NCI-H1105 treated with DMSO at 0.1 percent for 48 hours (cell line): ENCODE measurements around the gene B3GNT9.
A peak's percentile ranks its signal among the peaks of the same experiment; 100 is the strongest.
"Not testable (repeated sequence)": the region's sequence is repeated elsewhere in the genome, so short reads cannot be mapped to it uniquely, and the experiment has no call there.

ENCODE experiments used
- DNase-seq: peaks from one replicate; lab custom pipeline; 2025; lab: John Stamatoyannopoulos, UW

B3GNT9 gene

DNA sequence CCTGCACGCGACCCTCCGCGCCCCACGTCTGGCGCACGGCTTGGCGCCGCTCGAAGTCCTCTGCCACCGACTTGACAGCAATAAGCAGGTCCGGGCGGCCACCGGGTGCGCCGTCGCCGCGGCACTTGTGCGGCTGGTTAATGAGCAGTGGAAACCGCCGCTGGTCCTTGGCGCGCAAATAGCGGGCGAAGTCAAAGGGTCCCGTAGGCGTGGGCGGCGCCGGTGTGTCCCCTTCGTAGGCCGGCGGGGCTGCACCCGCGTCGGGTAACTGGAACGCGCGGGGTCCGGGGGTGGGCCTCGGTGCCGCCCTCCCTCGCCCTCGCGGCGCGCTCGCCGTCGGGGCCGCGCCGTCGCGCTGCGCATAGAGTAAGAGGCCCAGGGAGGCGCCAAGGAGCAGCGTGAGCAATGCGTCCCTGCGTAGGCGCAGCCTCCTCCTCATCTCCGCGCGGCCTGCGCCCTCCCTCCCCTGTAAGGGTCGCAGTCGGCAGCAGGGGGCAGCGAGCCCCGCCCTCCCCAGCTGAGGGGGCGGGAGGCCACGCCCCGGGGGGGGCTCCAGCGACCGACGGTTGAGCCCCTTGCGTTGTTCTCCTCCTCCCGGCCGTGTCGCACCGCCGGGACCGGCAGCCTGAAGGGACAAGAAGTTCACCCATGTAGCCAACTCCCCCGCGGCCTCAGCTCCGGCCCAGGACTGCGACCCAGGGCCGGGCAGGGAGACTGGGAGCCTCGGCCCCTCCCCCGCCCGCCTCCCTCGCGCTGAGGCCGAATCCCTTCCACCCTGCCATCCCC lies 558 bp downstream of the B3GNT9 start:
- DNase-seq: peak; percentile 7

DNA sequence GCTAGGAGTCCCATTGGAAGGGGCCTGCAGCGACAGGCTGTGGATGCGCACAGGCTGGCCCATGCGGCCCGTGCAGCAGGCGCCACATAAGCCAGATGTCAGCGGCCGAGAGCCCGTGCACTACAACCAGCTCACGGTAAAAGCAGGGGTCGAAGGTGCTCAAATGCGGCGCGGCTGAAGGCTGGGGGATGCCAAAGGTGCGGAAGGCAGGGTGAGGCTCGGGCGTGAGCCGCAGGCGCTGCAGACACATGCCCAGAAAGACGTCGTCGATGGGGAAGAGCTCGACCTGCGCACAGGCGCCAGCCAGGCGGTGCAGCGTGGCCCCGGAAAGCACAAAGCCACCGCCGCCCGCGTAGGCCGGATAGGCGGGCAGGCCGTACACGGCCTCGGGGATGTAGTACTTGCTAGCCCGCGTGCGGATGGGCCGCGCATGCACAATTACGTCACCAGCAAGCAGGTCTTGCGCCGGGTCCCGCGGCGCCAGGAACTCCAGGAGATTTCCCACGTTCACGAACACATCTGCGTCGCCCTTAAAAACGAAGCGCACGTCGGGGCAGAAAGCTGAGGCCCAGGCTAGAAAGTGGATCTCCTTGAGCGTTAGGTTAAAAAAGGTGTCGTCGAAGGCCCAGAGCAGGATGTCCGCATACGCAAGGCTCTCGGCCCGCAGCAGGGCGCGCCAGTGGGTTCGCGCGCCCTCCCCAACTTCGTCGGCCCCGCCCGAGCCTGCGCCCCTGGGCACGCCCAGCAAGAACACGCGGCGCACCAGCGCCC lies 1.3 kb downstream of the B3GNT9 start:
- DNase-seq: no peak

DNA sequence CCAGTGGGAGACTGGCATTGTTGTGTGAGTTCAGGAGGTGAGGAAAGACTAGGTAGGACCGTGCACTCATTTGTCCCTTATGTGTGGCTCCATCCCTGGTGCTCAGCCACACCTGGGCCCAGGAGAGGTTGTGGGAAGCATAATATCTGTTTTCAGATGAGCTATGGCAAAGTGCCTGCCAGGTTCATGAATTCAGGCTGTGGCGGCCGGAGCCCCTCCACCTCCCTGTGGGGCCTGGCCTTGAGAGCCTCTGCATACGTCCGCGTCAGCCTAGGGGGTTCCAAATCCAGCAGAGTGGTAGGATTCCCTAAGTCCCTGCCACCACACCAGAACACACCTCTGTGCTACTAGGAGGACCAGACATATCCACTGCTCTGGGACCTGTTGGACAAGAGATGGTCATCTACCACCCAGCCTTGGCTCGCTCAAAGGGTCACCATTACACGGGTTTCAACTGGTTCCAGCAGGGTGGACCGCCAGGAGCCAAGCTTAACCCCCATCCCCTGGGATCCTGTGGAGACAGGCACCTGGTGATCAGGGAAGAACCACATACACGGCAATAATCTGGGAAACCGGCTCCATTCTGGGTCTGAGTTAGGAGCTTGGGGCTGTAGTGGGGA lies 2.0 kb downstream of the B3GNT9 start:
- no peak for DNase-seq

DNA sequence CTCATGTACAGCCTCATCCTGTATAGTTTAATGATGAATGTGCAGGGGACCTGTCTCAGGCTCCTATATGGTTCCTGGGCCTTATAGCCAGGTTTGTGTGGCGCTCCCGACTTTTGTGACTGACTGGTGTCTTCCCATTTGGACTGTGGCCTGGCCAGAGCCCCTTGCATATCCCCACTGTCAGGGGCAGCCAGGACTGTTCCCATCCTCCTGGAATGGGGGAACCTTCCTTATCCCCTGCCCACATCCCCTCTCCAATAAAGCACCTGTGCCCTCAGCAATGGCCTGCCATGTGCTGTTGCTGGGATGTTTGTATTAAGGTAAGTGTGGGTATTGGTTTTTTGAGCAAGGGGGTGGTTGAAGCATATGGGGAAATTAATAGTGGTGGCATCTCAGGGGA lies 2.6 kb downstream of the B3GNT9 start:
- no peak for DNase-seq

DNA sequence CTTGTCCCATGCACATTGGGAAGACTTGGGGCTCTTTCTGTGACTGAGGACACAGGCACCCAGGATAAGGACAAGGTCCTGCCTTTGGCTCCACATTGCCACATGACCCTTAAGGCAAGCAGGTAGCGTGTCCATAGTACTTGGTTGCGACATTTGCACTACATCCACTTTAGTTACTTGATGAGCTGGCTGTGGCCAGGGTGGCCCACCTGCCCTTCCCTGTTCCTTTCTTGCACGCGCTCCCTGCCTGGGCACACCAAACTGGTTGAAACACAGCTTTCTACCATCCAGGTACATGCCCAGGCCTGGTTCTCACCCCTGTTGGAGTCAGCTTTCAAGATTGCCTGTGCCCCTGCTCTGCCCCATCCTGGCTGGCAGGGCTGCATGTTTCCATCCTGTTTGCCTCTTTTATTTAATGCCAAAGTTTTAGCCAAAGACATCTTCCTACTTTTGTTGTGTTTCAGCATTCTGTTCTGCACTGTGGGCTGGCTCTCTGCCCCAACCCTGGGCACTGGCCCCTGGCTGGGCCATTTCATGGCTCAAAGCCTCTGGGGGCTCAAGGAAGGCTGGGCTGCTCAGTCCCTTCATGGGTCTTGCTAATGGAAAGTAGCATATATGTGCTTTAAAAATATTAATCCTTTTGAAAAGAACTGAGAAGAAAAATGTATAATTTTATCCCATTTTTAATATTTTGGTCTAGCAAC lies 3.2 kb downstream of the B3GNT9 start:
- DNase-seq: no peak

DNA sequence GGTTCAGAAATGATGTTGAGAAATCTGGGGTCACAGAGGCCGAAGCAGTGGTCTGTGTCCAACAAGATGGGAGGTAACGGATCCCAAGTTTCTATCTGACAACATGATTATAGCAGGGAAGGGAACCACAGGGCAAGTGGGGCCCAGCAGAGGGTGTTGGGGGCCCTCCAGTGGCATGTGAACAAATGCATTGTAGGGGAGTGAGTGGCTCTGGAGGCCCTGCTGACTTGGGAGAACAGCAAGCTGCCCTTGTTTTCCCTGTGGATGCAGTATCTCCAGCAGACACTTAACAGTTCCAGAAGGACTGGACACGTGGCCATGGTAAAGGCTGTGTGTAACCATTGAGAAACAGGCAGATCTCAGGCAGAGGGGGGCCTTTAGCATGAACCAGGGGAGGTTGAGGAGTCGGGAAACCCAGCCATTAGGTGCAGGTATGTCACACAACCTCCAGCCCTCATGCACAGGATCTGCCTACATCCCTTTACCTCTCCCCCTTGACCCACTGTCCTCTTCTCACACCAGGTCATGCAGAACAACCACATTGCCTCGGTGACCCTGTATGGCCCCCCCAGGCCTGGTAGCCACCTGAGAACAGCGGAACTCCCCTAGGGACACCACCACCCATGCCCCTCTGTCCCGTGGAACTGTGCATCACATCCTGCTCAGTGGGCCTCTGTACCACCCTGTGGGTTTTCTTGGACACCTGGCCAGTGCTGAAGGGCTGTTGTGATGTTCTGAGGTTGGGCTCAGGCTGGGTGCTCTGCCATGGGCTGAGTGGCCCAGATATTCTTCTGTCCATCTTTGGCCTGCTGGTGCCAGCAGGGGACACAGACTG lies 4.1 kb downstream of the B3GNT9 start:
- DNase-seq: no peak

DNA sequence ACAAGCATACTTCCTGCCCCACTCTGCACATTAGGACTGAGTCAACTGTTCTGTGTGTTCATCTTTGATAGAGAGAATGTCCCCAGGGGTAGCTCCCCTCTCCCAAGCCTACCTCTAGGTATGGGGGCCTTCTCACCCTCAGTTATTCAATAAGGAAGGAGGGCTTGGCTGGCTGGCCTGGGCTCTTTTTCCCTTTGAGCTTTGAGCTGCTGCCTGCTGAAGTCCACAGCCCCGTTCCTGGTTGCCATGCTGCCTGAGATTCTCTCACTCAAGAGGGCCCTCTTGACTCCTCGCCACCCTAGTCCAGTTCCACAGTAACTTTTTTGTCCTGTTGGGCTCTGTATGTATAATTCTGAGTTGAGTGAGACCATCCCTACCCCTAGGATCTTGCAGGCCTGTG lies 5.1 kb downstream of the B3GNT9 start:
- DNase-seq: no peak

DNA sequence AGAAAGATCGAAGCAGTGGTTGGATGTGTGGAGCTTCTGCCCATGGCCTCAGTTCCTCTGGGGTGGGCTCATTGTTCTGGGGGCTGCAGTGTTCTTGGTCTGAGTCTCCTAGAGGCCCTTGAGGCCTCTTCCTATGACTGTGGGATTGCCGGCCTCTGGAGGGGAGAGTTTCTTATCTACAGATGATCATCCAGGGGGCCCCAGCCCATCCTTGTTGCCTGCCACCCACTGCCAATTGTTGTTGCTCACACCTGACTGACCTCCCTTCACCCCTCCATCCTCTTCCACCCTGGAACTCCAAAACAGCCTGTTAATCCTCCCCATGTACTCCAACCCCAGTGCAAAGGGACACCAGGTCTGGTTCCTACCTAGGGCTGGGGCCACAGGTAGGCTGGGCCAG lies 5.9 kb downstream of the B3GNT9 start:
- DNase-seq: no peak

DNA sequence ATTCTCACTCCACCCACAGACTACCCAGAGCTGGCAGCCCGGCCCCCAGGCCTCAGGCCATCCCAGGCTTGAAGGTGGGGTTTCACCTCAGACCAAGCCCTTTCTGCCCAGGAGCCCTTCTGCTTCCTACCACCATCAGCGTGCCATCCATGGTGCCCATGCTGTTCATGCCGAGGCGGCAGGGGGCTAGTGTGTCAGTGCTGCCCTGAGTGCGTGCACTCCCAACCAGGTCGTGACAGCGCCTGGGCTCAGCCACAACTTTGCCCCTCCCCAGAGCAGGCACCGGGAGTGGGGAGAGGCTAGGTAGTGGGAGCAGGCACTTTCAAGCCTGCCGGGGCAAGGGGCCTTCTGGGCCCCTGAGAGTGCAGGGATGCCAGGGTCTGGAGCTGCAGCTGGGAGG lies 8.5 kb downstream of the B3GNT9 start:
- no peak for DNase-seq

DNA sequence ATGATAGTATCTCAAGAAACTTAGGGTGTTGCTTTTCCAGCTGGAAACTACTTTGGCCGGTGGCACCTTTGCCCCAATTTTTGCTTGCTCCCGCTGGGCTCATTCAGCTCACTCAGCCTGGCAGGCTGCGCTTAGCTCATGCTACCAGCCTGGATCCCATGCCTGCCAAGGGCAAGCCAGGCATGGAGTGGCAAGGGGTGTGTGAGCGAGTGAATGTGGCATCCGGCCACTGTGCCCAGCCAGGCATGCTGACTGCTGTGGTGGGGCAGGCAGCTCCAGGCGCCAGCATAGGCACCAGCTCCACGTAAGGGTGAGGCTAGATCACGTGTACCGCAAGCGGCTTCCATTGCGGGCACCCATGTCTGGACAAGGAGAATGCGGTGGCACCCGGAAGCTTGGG lies 9.4 kb downstream of the B3GNT9 start:
- DNase-seq: no peak

DNA sequence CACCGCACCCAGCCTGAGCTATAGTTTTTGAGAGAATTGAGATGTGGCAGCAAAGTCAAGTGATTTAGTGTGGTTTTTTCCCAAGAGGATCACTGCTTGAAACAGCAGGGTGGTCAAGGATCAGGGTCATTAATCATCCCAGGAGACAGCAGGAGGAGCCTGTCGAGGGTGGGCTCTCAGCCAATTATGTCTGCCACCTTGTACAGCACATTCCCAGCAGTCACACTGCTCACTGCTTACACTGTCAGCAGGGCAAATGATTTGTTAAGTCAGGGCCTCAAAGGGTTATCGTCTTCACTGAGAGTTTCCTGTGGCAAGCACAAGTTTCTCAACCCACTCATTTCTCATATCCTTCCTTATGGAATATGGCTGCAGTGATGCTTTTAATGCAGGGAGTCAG lies 13.2 kb downstream of the B3GNT9 start:
- DNase-seq: peak; percentile 2

DNA sequence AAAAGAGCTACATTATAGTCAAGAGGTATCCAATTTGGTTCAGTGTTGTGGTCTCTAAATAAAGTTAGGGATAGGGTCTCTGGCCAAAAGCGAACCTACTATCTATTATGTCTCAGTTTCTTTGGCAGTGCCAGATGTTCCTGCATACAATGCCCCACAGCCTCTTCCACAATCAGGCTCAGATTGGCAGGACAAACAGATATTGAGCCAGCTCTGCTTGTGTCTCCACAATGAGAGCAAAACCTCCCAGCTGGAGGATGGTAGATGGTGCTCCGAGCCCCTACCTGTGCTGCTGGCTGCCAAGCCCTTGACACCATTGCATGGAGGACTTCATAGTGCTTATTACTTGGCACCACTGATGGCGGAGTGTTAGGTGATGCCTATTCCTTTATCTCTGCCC lies 21.4 kb downstream of the B3GNT9 start:
- no peak for DNase-seq

DNA sequence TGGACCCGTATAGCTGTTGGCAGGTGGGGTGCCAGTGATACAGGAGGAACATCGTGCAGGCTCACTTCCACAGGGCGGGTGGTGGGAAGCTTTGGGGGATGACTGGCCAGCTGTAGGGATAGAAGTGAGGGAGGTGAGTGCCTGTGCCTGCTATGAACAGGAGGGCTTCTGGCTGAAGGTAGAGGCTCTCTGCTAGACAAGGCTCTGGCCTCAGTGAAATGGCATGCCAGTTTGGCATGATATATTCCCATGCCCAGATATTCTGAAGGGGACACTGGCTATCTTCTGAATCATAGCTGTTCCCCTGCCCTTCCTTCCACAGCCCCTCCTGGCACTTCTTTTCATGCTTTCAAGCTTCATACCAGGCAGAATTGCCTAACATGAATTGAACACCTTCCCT lies 21.9 kb downstream of the B3GNT9 start:
- no peak for DNase-seq

DNA sequence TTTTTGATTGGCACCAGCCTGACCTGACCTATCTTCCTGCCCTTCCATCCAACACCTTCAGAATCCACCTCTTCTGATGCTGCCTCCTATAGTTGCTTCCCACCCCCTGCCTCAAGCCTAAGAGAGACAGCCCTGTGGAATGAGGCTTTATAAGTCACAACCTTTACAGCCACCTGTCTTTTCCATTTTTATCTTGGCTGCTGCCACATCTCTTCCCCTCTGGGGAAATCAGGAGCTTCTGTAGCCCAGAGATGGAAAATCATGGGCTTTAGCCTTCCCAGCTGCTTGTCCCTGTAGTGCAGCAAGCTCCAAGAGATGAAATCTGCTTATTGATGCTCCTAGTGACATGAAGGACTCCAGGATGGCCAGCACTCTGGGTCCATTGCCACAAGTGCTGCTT lies 22.4 kb downstream of the B3GNT9 start:
- DNase-seq: no peak

DNA sequence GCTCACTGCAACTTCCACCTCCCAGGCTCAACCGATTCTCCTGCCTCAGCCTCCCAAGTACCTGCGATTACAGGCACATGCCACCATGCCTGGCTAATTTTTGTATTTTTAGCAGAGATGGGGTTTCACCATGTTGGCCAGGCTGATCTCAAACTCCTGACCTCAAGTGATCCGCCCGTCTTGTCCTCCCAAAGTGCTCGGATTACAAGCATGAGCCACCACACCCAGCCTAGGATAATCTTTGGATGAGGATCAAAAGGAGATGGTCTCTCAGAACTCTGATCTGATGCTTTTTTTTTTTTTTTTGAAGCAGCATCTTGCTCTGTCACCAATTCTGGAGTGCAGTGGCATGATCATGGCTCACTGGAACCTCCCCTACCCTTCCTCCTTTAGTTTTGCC lies 28.0 kb downstream of the B3GNT9 start:
- DNase-seq: not testable (repeated sequence)

DNA sequence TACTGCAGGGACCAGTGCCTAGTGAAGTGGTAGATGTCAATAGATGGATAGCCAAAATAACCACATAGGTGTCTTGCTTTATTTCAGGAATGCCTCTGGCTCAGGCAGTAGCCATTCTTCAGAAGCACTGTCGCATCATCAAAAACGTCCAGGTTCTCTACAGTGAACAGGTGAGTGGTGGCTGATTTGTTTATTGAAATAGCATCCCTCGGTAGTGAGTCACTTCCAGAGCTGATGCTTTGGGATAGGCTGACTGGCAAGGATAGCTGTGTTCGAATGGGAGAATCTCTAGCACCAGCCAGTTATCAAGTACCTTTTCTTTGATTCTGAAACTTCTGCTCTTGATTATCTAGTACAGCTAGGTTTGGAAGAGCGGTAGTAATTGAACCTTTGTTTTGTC lies 30.8 kb downstream of the B3GNT9 start:
- DNase-seq: no peak

DNA sequence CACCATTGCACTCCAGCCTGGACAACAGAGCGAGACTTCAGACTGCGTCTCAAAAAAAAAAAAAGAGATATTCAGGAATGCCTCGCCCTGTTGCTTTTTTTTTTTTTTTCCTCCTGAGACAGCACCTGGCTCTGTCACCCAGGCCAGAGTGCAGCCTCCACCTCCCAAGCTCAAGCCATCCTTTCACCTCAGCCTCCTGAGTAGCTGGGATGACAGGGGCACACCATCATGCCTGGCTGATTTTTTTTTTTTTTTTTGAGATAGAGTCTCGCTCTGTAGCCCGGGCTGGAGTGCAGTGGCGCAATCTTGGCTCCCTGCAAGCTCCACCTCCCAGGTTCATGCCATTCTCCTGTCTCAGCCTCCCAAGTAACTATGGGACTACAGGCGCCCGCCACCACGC lies 33.1 kb downstream of the B3GNT9 start:
- no peak for DNase-seq

DNA sequence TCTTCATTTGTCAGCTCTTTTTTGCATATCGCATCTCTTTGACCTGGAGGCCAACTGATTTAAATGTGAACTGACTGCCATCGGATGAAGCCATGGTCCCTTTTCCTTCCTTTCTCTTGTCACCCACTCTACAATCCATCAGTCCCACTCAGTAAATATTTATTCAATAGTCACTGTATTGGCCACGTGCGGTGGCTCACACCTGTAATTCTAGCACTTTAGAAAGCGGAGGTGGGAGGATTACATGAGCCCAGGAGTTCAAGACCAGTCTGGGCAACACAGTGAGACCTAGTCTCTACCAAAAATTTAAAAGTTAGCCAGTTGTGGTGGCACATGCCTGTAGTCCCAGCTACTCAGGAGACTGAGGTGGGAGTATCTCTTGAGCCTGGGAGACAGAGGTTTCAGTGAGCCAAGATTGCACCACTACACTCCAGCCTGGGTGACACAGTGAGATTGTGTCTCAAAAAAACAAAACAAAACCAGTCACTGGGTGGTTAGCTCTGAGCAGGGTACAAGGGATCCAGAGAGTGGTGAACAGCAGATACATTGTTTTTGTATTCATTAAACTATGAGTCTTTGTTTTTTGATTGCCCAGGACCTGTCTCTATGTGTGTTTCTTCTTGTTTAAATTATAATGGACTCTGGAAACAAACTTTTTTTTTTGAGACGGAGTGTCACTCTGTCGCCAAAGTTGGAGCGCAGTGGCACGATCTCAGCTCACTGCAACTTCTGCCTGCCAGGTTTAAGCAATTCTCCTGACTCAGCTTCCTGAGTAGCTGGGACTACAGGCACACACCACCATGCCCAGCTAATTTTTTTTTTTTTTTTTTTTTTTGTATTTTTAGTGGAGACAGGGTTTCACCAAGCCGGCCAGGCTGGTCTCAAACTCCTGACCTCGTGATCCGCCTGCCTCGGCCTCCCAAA lies 34.1 kb downstream of the B3GNT9 start:
- no peak for DNase-seq

DNA sequence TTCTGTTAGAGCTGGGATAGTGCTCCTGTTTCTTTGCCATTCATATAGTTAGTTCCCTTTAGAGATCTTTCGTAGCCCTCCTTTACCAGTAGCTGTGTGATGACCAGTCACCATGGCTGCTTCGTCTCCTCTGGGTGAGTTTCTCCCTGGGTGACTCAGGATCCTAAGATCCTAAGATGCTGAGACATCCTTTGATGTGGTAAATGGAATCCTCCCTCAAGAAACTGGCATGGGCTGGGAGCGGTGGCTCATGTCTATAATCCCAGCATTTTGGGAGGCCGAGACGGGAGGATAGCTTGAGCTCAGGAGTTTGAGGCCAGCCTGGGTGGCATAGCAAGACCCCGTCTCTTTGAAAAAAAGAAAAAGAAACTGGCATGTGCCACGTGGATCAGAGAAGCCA lies 35.2 kb downstream of the B3GNT9 start:
- no peak for DNase-seq

DNA sequence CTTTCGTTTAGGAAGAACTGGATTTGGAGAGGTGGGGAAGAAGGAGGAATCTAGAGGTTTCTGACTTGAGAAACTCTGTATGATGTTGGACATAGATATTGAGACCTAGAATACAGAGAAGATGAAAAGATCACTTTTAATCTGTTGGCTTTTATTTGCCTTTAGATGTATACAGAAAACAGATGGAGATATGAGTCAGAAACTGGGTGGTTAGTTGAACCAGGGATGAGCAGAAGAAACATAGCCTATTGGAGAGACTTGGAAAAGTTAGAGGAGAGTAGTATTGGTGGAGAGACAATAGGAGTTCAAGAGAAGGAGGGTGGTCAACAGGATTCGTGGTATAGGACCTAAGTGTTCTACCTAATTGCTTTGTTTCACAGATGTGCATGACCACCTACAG lies 36.0 kb downstream of the B3GNT9 start:
- no peak for DNase-seq
